GM21786 (cell line): Measurements from ENCODE around the gene CNTN2.

ENCODE experiments used
- ATAC-seq: cut with Tn5 transposase; IDR thresholded peaks from one replicate; pipeline ENCODE4 v1.9.1; 2021; ENCODE audit not compliant: unreplicated experiment

Gene CNTN2

GRCh38 chr1:205071028-205071409, 28.0 kb downstream of the CNTN2 start:
- no peak for ATAC-seq

- ATAC-seq, result no peak
Observed at GRCh38 chr1:205071801-205072200, 28.8 kb downstream of the CNTN2 start.

- ATAC-seq, result no peak
Observed at GRCh38 chr1:205072286-205072685, 29.3 kb downstream of the CNTN2 start.

GRCh38 chr1:205072881-205073280, 29.9 kb downstream of the CNTN2 start:
- no peak for ATAC-seq

- no peak for ATAC-seq
Observed at GRCh38 chr1:205073511-205073910, 30.5 kb downstream of the CNTN2 start.

GRCh38 chr1:205074084-205074483, 31.1 kb downstream of the CNTN2 start:
- ATAC-seq, result no peak

- ATAC-seq, result no peak
Observed at GRCh38 chr1:205074513-205074912, 31.5 kb downstream of the CNTN2 start.

GRCh38 chr1:205075642-205076155, 32.7 kb downstream of the CNTN2 start:
- no peak for ATAC-seq

- no peak for ATAC-seq
Observed at GRCh38 chr1:205076245-205076761, 33.3 kb downstream of the CNTN2 start.

- ATAC-seq, result no peak
Observed at GRCh38 chr1:205077158-205077933, 34.3 kb downstream of the CNTN2 start.

- no peak for ATAC-seq
Observed at GRCh38 chr1:205077934-205078311, 34.9 kb downstream of the CNTN2 start.

GRCh38 chr1:205082431-205082830, 39.4 kb downstream of the CNTN2 start:
- no peak for ATAC-seq

GRCh38 chr1:205084360-205084759, 41.3 kb downstream of the CNTN2 start, which contains the start of gene TMEM81:
TMEM81 (minus strand) TSS chr1:205084460; CDS start chr1:205084320, 140 bp downstream.
- ATAC-seq, result no peak

- no peak for ATAC-seq
Observed at GRCh38 chr1:205088341-205088740, 45.3 kb downstream of the CNTN2 start.

GRCh38 chr1:205091043-205091740, 48.2 kb downstream of the CNTN2 start:
- ATAC-seq, result no peak

GRCh38 chr1:205095422-205095821, 52.4 kb downstream of the CNTN2 start:
- no peak for ATAC-seq

- ATAC-seq, result no peak
Observed at GRCh38 chr1:205098242-205098641, 55.2 kb downstream of the CNTN2 start.

GRCh38 chr1:205102404-205102803, 59.4 kb downstream of the CNTN2 start:
- ATAC-seq, result no peak

GRCh38 chr1:205107327-205107726, 64.3 kb downstream of the CNTN2 start:
- no peak for ATAC-seq

GRCh38 chr1:205108464-205108863, 65.5 kb downstream of the CNTN2 start:
- ATAC-seq, result no peak

GRCh38 chr1:205109269-205109668, 66.3 kb downstream of the CNTN2 start:
- ATAC-seq, result no peak

GRCh38 chr1:205109711-205110110, 66.7 kb downstream of the CNTN2 start:
- no peak for ATAC-seq
